SK-N-SH (cell line): Measurements from ENCODE around the gene CDX1. TPM values are rescaled to one million over a fixed set of nuclear protein-coding genes. Genes with fewer than 3 reads are reported as not detected.
A peak's percentile ranks its signal among the peaks of the same experiment; 100 is the strongest.

ENCODE experiments used
- CTCF ChIA-PET: fragments of 300-600, 350-600 bp; formaldehyde crosslinking; extraction: SDS; loops from one replicate; lab custom pipeline; 2021; lab: Yijun Ruan, JAX
- POLR2A ChIA-PET: fragments of 350-600 bp; sonication (Branson Sonifier 250); formaldehyde crosslinking; extraction: SDS; loops from one replicate; lab custom pipeline; 2020; ENCODE audit warnings: antibody characterized with exemption, inconsistent platforms; lab: Yijun Ruan, JAX
- DNase-seq: peaks from one replicate; pipeline ENCODE4 v3.0.0; 2012
- H2AFZ ChIP-seq: fragments of 200-600 bp; sonication (generic); 2 replicates; pipeline ENCODE4 v1.8.1; 2016; ENCODE audit warnings: antibody characterized with exemption, mild to moderate bottlenecking, low read depth
- H3F3A ChIP-seq: fragments of 200-600 bp; sonication (generic); replicated peaks from 2 replicates; pipeline ENCODE3; 2016; ENCODE audit warnings: antibody characterized with exemption, mild to moderate bottlenecking; ENCODE audit not compliant: insufficient read depth
- H3K27ac ChIP-seq, 2 experiments: fragments of 200-500 bp in 1 of 2; fragments of 200-600 bp in 1 of 2; sonication (Bioruptor generic) in 1 of 2; sonication (generic), shearing (Covaris generic) in 1 of 2; 2 replicates each; pipeline versions ENCODE4 v1.5.1 to v1.6.1; 2014 to 2016; ENCODE audit warnings: low read depth in 2 of 2, inconsistent platforms in 1 of 2, low read length in 1 of 2, mild to moderate bottlenecking in 1 of 2, mixed read lengths in 1 of 2
- H3K27me3 ChIP-seq: fragments of 200-600 bp; sonication (generic), shearing (Covaris generic); 2 replicates; pipeline ENCODE4 v1.6.1; 2016; ENCODE audit warnings: mixed run types; ENCODE audit not compliant: insufficient read depth
- H3K36me3 ChIP-seq, 2 experiments: fragments of 200-500 bp in 1 of 2; fragments of 200-600 bp in 1 of 2; sonication (Bioruptor generic) in 1 of 2; sonication (generic) in 1 of 2; replicated peaks in 1 of 2; 2 replicates each; pipeline versions ENCODE3 to v1.5.1; 2014 to 2016; ENCODE audit warnings: low read length in 1 of 2, mild to moderate bottlenecking in 1 of 2; ENCODE audit not compliant: insufficient read depth in 2 of 2, control insufficient read depth in 1 of 2
- H3K4me1 ChIP-seq, 2 experiments: fragments of 200-500 bp in 1 of 2; fragments of 200-600 bp in 1 of 2; sonication (Bioruptor generic) in 1 of 2; sonication (generic), shearing (Covaris generic) in 1 of 2; 2 replicates each; pipeline versions ENCODE4 v1.5.1 to v1.6.1; 2014 to 2016; ENCODE audit warnings: low read depth in 1 of 2, low read length in 1 of 2, mixed run types in 1 of 2; ENCODE audit not compliant: insufficient read depth in 2 of 2, control insufficient read depth in 1 of 2
- H3K4me2 ChIP-seq: fragments of 200-600 bp; sonication (generic), shearing (Covaris generic); 2 replicates; pipeline ENCODE4 v1.6.1; 2017; ENCODE audit warnings: mixed run types
- H3K4me3 ChIP-seq, 2 experiments: fragments of 200-500 bp in 1 of 2; fragments of 200-600 bp in 1 of 2; sonication (Bioruptor generic) in 1 of 2; sonication (generic), shearing (Covaris generic) in 1 of 2; 2 replicates each; pipeline versions ENCODE4 v1.5.1 to v1.8.1; 2014 to 2016; ENCODE audit warnings: low read depth in 2 of 2, inconsistent platforms in 1 of 2, low read length in 1 of 2, mild to moderate bottlenecking in 1 of 2, mixed read lengths in 1 of 2, moderate library complexity in 1 of 2
- H3K79me2 ChIP-seq: fragments of 200-600 bp; sonication (generic); 2 replicates; pipeline ENCODE4 v1.8.1; 2017; ENCODE audit warnings: mild to moderate bottlenecking; ENCODE audit not compliant: insufficient read depth
- H3K9ac ChIP-seq: fragments of 200-600 bp; sonication (generic); 2 replicates; pipeline ENCODE4 v1.6.1; 2017; ENCODE audit warnings: mixed run types
- H3K9me2 ChIP-seq: fragments of 200-600 bp; sonication (generic); 2 replicates; pipeline ENCODE4 v1.6.1; 2017; ENCODE audit warnings: mixed run types
- H3K9me3 ChIP-seq: fragments of 200-600 bp; sonication (generic); 2 replicates; pipeline ENCODE4 v1.6.1; 2017; ENCODE audit warnings: mixed run types, mild to moderate bottlenecking, moderate library complexity
- H4K20me1 ChIP-seq: fragments of 200-600 bp; sonication (generic); 2 replicates; pipeline ENCODE4 v1.6.1; 2017; ENCODE audit warnings: mild to moderate bottlenecking, mixed run types; ENCODE audit not compliant: insufficient read depth
- CHD2 ChIP-seq: fragments of 150-350 bp; IDR thresholded peaks from 2 replicates; pipeline ENCODE4 v1.6.1; 2018; ENCODE audit warnings: low read length; ENCODE audit not compliant: partially characterized antibody
- EZH2phosphoT487 ChIP-seq: fragments of 200-600 bp; sonication (generic); IDR thresholded peaks from 2 replicates; pipeline ENCODE4 v1.6.1; 2017; ENCODE audit warnings: low read depth, mixed run types, mild to moderate bottlenecking, antibody characterized with exemption, moderate library complexity, borderline replicate concordance
- FOSL2 ChIP-seq: IDR thresholded peaks from 2 replicates; pipeline ENCODE4 v1.4.0; 2012; ENCODE audit warnings: low read depth, mild to moderate bottlenecking, moderate library complexity, borderline replicate concordance
- FOXM1 ChIP-seq: IDR thresholded peaks from 2 replicates; pipeline ENCODE4 v1.4.0; 2012; ENCODE audit warnings: low read depth, mild to moderate bottlenecking
- IRF3 ChIP-seq: fragments of 150-350 bp; IDR thresholded peaks from 2 replicates; pipeline ENCODE4 v1.6.1; 2016; ENCODE audit warnings: mild to moderate bottlenecking, low read depth, low read length
- MEF2A ChIP-seq: IDR thresholded peaks from 2 replicates; pipeline ENCODE4 v1.4.0; 2012; ENCODE audit warnings: low read depth, borderline replicate concordance
- MXI1 ChIP-seq: IDR thresholded peaks from 2 replicates; pipeline ENCODE4 v1.6.1; 2012; ENCODE audit warnings: mild to moderate bottlenecking, low read depth, low read length, improper control_type of control experiment
- NFIC ChIP-seq: IDR thresholded peaks from 2 replicates; pipeline ENCODE4 v1.4.0; 2012; ENCODE audit warnings: borderline replicate concordance
- RCOR1 ChIP-seq: fragments of 150-350 bp; IDR thresholded peaks from 2 replicates; pipeline ENCODE4 v1.6.1; 2017; ENCODE audit warnings: antibody characterized with exemption, low read length
- RFX5 ChIP-seq: IDR thresholded peaks from 2 replicates; pipeline ENCODE4 v1.6.1; 2012; ENCODE audit warnings: mild to moderate bottlenecking, improper control_type of control experiment, low read length
- RXRA ChIP-seq: IDR thresholded peaks from 2 replicates; pipeline ENCODE4 v1.4.0; 2012; ENCODE audit warnings: low read depth, mild to moderate bottlenecking, borderline replicate concordance
- SIN3A ChIP-seq: IDR thresholded peaks from 2 replicates; pipeline ENCODE4 v1.6.1; 2012; ENCODE audit warnings: low read depth, mild to moderate bottlenecking, low read length, moderate library complexity, borderline replicate concordance
- SMC3 ChIP-seq: IDR thresholded peaks from 2 replicates; pipeline ENCODE4 v1.6.1; 2012; ENCODE audit warnings: low read depth, low read length, improper control_type of control experiment
- TCF12 ChIP-seq: IDR thresholded peaks from 2 replicates; pipeline ENCODE4 v1.4.0; 2012
- YY1 ChIP-seq: IDR thresholded peaks from 2 replicates; pipeline ENCODE4 v1.4.0; 2012; ENCODE audit warnings: low read depth, mild to moderate bottlenecking
- WGBS: methylation state at CpG from one replicate; pipeline ENCODE4 v1.1.6; 2017; ENCODE audit warnings: low lambda C conversion rate; 5-methylcytosine and 5-hydroxymethylcytosine counted together
- polyA plus RNA-seq, 3 experiments: library from polyadenylated mRNA; depleted of rRNA; stranded (reverse); fragments of >200 nt; gene quantifications; 2 replicates each; pipeline ENCODE4 v1.2.3, GENCODE V29; 2012
- TF ChIP-seq, protein P1 (sequence below): fragments of 200-600 bp; sonication (generic); IDR thresholded peaks from 2 replicates; pipeline ENCODE4 v1.6.1; 2017; ENCODE audit warnings: antibody characterized with exemption, mild to moderate bottlenecking, moderate library complexity

CDX1 gene
- polyA plus RNA-seq, 1 of the 3 experiments (the other 2 are of a cell fraction) = 0.23 TPM

- no peaks in the 10 kb centered on the region for H3K36me3 ChIP-seq
- H3F3A ChIP-seq = no peaks in the 10 kb centered on the region
- H3K27me3 ChIP-seq = peaks cover 39% of the 10 kb centered on the region
- H3K79me2 ChIP-seq = no peaks in the 10 kb centered on the region
- H3K4me1 ChIP-seq = peaks cover 0 to 4% of the 10 kb centered on the region in 2 experiments; a peak in 1 of 4 replicates
- ChIA-PET CTCF (interaction anchor here (0.8 to 2.0 kb wide), 6 partner anchors 8 to 145 kb away, joined by 3 to 7 read pairs (median 4); no protein-coding TSS in a partner anchor), POLR2A (no interaction called here)
- peak within 1 kb of the TSS in 1 of 2 experiments; percentile 30; a peak in 2 of 4 replicates for H3K4me3 ChIP-seq
- no peak for TF ChIP-seq IRF3
- no peak for TF ChIP-seq TCF12
- TF ChIP-seq SMC3 = no peak
- TF ChIP-seq SIN3A = no peak
- no peak for TF ChIP-seq CHD2
- TF ChIP-seq RCOR1 = no peak
- TF ChIP-seq, protein P1, sequence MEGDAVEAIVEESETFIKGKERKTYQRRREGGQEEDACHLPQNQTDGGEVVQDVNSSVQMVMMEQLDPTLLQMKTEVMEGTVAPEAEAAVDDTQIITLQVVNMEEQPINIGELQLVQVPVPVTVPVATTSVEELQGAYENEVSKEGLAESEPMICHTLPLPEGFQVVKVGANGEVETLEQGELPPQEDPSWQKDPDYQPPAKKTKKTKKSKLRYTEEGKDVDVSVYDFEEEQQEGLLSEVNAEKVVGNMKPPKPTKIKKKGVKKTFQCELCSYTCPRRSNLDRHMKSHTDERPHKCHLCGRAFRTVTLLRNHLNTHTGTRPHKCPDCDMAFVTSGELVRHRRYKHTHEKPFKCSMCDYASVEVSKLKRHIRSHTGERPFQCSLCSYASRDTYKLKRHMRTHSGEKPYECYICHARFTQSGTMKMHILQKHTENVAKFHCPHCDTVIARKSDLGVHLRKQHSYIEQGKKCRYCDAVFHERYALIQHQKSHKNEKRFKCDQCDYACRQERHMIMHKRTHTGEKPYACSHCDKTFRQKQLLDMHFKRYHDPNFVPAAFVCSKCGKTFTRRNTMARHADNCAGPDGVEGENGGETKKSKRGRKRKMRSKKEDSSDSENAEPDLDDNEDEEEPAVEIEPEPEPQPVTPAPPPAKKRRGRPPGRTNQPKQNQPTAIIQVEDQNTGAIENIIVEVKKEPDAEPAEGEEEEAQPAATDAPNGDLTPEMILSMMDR = no peak
- TF ChIP-seq RXRA = no peak
- no peak for TF ChIP-seq FOSL2
- TF ChIP-seq EZH2phosphoT487 = no peak
- TF ChIP-seq MEF2A = no peak
- TF ChIP-seq YY1 = no peak
- TF ChIP-seq MXI1 = no peak
- TF ChIP-seq FOXM1 = no peak
- TF ChIP-seq NFIC = no peak
- TF ChIP-seq RFX5 = no peak
- H3K9me2 ChIP-seq = no peaks in the 10 kb centered on the region
- no peak within 1 kb of the TSS for H2AFZ ChIP-seq
- no peaks in the 10 kb centered on the region for H4K20me1 ChIP-seq
- H3K9me3 ChIP-seq = no peaks in the 10 kb centered on the region
- peak within 1 kb of the TSS; percentile 41; the same call in 1 of the 2 replicates for H3K4me2 ChIP-seq
- peak; percentile 84 for DNase-seq
- H3K9ac ChIP-seq = no peak within 1 kb of the TSS
- WGBS = 21% methylated on average over 12 of the region's 58 CpGs
- H3K27ac ChIP-seq = no peak within 1 kb of the TSS
These were observed 23.3 kb downstream of the CDX1 start, which contains the start of gene SLC6A7 for GRCh38 chr5:150189728-150190502. Gene SLC6A7 (plus strand): TSS chr5:150190062. CDS start chr5:150190328, 266 bp downstream.
